Gastroesophageal sphincter (tissue), 3 donors: ENCODE results near the gene PPP2R2B.

Experiments
- CTCF ChIP-seq, 4 experiments: fragments of 200-600 bp in 2 of 4; fragments of 450-650 bp in 2 of 4; sonication (generic) in 1 of 4; IDR thresholded peaks; one replicate each; pipeline ENCODE4 v1.5.1; 2017 to 2019; ENCODE audit warnings: antibody characterized with exemption in 4 of 4, mild to moderate bottlenecking in 2 of 4, moderate library complexity in 2 of 4
- POLR2A ChIP-seq, 2 donors: fragments of 450-650 bp; IDR thresholded peaks; one replicate each; pipeline ENCODE4 v1.6.1; 2017; ENCODE audit warnings: antibody characterized with exemption in 2 of 2, mild to moderate bottlenecking in 2 of 2, moderate library complexity in 1 of 2
- POLR2AphosphoS5 ChIP-seq: sonication (generic); formaldehyde crosslinking; IDR thresholded peaks from one replicate; pipeline ENCODE4 v1.6.1; 2017; ENCODE audit warnings: antibody characterized with exemption

- TF ChIP-seq CTCF (IDR thresholded peaks at IDR 0.05) (no peak), POLR2A (IDR thresholded peaks at IDR 0.05) (no peak), POLR2AphosphoS5 (no peak)
Observed at GRCh38 chr5:146867996-146868708, 10.4 kb downstream of the PPP2R2B start.
